ENCODE results near the gene NT5C2. TPM values are rescaled to one million over a fixed set of nuclear protein-coding genes. Genes with fewer than 3 reads are reported as not detected.

Gene NT5C2
- total and polyA plus RNA-seq, 2 donors (not counting 3 experiments of a cell fraction or from before 2014, with no cell fraction given) = 47.2 to 69.9 TPM

- Histone ChIP-seq H3K36me3 (ENCODE audit: control insufficient read depth in 2 of 2, extremely low read depth in 1 of 2, insufficient read depth in 2 of 2, low read length in 2 of 2) (peaks cover 0 to 2% of the 10 kb centered on the region in 2 experiments), H3K4me1 (ENCODE audit: control insufficient read depth, extremely low read depth, insufficient read depth, low read length) (peaks cover 8% of the 10 kb centered on the region), H2AFZ (ENCODE audit: low read depth, low read length) (no peak overlapping the region), H3K27ac (ENCODE audit: insufficient read depth, low read depth, low read length) (no peak overlapping the region), H3K9me1 (replicated peaks; ENCODE audit: control insufficient read depth, extremely low read depth, insufficient read depth, low read length) (no peaks in the 10 kb centered on the region), H3K4me2 (ENCODE audit: insufficient read depth, low read length) (no peak overlapping the region), H3K79me2 (ENCODE audit: control insufficient read depth, insufficient read depth, low read length) (peaks cover 24% of the 10 kb centered on the region), H3K9ac (replicated peaks; ENCODE audit: extremely low read depth, insufficient read depth, low read length) (no peak overlapping the region), H3K9me3 (replicated peaks; ENCODE audit: control insufficient read depth, insufficient read depth, low read length) (no peaks in the 10 kb centered on the region), H4K20me1 (replicated peaks; ENCODE audit: control insufficient read depth, extremely low read depth, insufficient read depth, low read length) (no peaks in the 10 kb centered on the region), H3K4me3 (replicated peaks in 1 of 3; ENCODE audit: insufficient read depth in 1 of 3, low read depth in 1 of 3, low read length in 3 of 3) (no peak overlapping the region), H3K27me3 (ENCODE audit: control insufficient read depth in 2 of 2, insufficient read depth in 2 of 2, low read length in 2 of 2) (no peaks in the 10 kb centered on the region)
- peak; percentile 91 for DNase-seq (ENCODE audit: low read depth, low spot score)
- BruUV-seq (replicated peaks) = no TSS peak
- TF ChIP-seq EZH2 (IDR thresholded peaks at IDR 0.05; ENCODE audit: borderline replicate concordance, low read depth, low read length, severe bottlenecking) (no peak), FOS (IDR thresholded peaks at IDR 0.05; ENCODE audit: borderline replicate concordance, insufficient read depth, low read length) (no peak), JUN (IDR thresholded peaks at IDR 0.05; ENCODE audit: borderline replicate concordance, insufficient read depth, insufficient read length, low read depth) (peak; percentile 15)
- CTCF ChIA-PET = interaction anchor here (0.9 kb wide), 1 partner anchor 98 kb away, joined by 3 read pairs; no protein-coding TSS in a partner anchor
- dilution Hi-C loops (cut with MboI; ENCODE audit: extremely low pct_ligation_motif_present, low sequenced_read_pairs) = no loop called here
- intact Hi-C loops (cut with micrococcal nuclease) = no loop called here
- FAIRE-seq = no peak
- POLR2A ChIA-PET = no interaction called here
Observed at GRCh38 chr10:103145860-103146466, 47.1 kb downstream of the NT5C2 start.

GRCh38 chr10:103145046-103145445, 48.0 kb downstream of the NT5C2 start:
- CTCF ChIA-PET = interaction anchor here (0.9 to 1.7 kb wide), 3 partner anchors 8 to 99 kb away, joined by 3 to 6 read pairs (median 4); no protein-coding TSS in a partner anchor
- H3K27me3 ChIP-seq (ENCODE audit: control insufficient read depth in 2 of 2, insufficient read depth in 2 of 2, low read length in 2 of 2) = no peaks in the 10 kb centered on the region
- no peaks in the 10 kb centered on the region for H3K9me1 ChIP-seq (replicated peaks; ENCODE audit: control insufficient read depth, extremely low read depth, insufficient read depth, low read length)
- peaks cover 20% of the 10 kb centered on the region for H3K79me2 ChIP-seq (ENCODE audit: control insufficient read depth, insufficient read depth, low read length)
- peaks cover 8% of the 10 kb centered on the region for H3K4me1 ChIP-seq (ENCODE audit: control insufficient read depth, extremely low read depth, insufficient read depth, low read length)
- POLR2A ChIA-PET = no interaction called here
- DNase-seq (ENCODE audit: low read depth, low spot score) (no peak), FAIRE-seq (no peak)
- no peak overlapping the region for H3K9ac ChIP-seq (replicated peaks; ENCODE audit: extremely low read depth, insufficient read depth, low read length)
- TF ChIP-seq POLR2AphosphoS5 (IDR thresholded peaks at IDR 0.05; ENCODE audit: insufficient read depth, low read depth, low read length) = no peak
- dilution Hi-C loops (cut with MboI; ENCODE audit: extremely low pct_ligation_motif_present, low sequenced_read_pairs) = no loop called here
- H3K9me3 ChIP-seq (replicated peaks; ENCODE audit: control insufficient read depth, insufficient read depth, low read length) = no peaks in the 10 kb centered on the region
- no peak overlapping the region for H3K4me3 ChIP-seq (replicated peaks in 1 of 3; ENCODE audit: insufficient read depth in 1 of 3, low read depth in 1 of 3, low read length in 3 of 3)
- no peak overlapping the region for H3K4me2 ChIP-seq (ENCODE audit: insufficient read depth, low read length)
- peaks cover 0 to 2% of the 10 kb centered on the region in 2 experiments for H3K36me3 ChIP-seq (ENCODE audit: control insufficient read depth in 2 of 2, extremely low read depth in 1 of 2, insufficient read depth in 2 of 2, low read length in 2 of 2)
- intact Hi-C loops (cut with micrococcal nuclease) = no loop called here
- BruUV-seq (replicated peaks) = no TSS peak
- H4K20me1 ChIP-seq (replicated peaks; ENCODE audit: control insufficient read depth, extremely low read depth, insufficient read depth, low read length) = no peaks in the 10 kb centered on the region
- no peak overlapping the region for H2AFZ ChIP-seq (ENCODE audit: low read depth, low read length)
- H3K27ac ChIP-seq (ENCODE audit: insufficient read depth, low read depth, low read length) = no peak overlapping the region

Data from endothelial cell of umbilical vein (primary cell).